Heart left ventricle (tissue), 16 donors: ENCODE results near the gene EDC4. TPM values are rescaled to one million over a fixed set of nuclear protein-coding genes. Genes with fewer than 3 reads are reported as not detected.

Experiments used
- ATAC-seq, 4 donors: fragments of 200-7000 bp; cut with Tn5 transposase; one replicate each; pipeline ENCODE4 v1.9.1; 2020 to 2022; ENCODE audit warnings: moderate library complexity in 4 of 4, mild to moderate bottlenecking in 3 of 4, moderate number of reproducible peaks in 1 of 4
- DNase-seq, 5 donors: peaks; one replicate each; pipeline ENCODE4 v3.0.0-alpha.2; 2020
- H3K27ac ChIP-seq, 12 donors: fragments of 200-600 bp; sonication (generic) in 4 of 12; one replicate each; pipeline versions ENCODE4 v1.5.0 to v1.8.0; 2016 to 2022; ENCODE audit warnings: mild to moderate bottlenecking in 2 of 12
- H3K27me3 ChIP-seq, 9 donors: fragments of 200-600 bp; sonication (generic) in 2 of 9; one replicate each; pipeline versions ENCODE4 v1.5.1 to v1.8.0; 2016 to 2022; ENCODE audit warnings: mild to moderate bottlenecking in 3 of 9
- H3K36me3 ChIP-seq, 9 donors: fragments of 200-600 bp; sonication (generic) in 2 of 9; one replicate each; pipeline versions ENCODE4 v1.5.0 to v1.8.0; 2018 to 2022; ENCODE audit warnings: mild to moderate bottlenecking in 2 of 9
- H3K4me1 ChIP-seq, 12 donors: fragments of 200-600 bp; sonication (generic) in 4 of 12; one replicate each; pipeline versions ENCODE4 v1.5.0 to v1.8.0; 2016 to 2022; ENCODE audit warnings: mild to moderate bottlenecking in 3 of 12
- H3K4me3 ChIP-seq, 12 donors: fragments of 200-600 bp; sonication (generic) in 4 of 12; one replicate each; pipeline versions ENCODE4 v1.5.0 to v1.8.0; 2017 to 2022; ENCODE audit warnings: mild to moderate bottlenecking in 9 of 12, moderate library complexity in 4 of 12
- H3K9me3 ChIP-seq, 12 donors: fragments of 200-600 bp; sonication (generic) in 4 of 12; one replicate each; pipeline versions ENCODE4 v1.5.0 to v1.8.0; 2016 to 2022; ENCODE audit warnings: mild to moderate bottlenecking in 1 of 12
- POLR2A ChIP-seq, 2 donors: fragments of 450-650 bp; IDR thresholded peaks; one replicate each; pipeline ENCODE4 v1.6.1; 2017; ENCODE audit warnings: antibody characterized with exemption in 2 of 2, mild to moderate bottlenecking in 2 of 2, moderate library complexity in 2 of 2
- WGBS, 4 donors: extraction: QIAGEN DNeasy Blood & Tissue Kit in 2 of 4; methylation state at CpG; one replicate each; pipeline versions ENCODE4 v1.1.5 to v1.1.7; 2013 to 2018; 5-methylcytosine and 5-hydroxymethylcytosine counted together
- intact Hi-C, 10 donors: fragments of 100-400 bp; cut with DNase I; formaldehyde crosslinking; loops; one replicate each; pipeline versions ENCODE4 v1.11.1 to v1.14.2; 2022
- polyA plus RNA-seq, 2 donors: library from polyadenylated mRNA; stranded (reverse); fragments of 200-250 nt; gene quantifications; one replicate each; pipeline ENCODE4 v1.2.3, GENCODE V29; 2013
- total RNA-seq, 9 donors: library from RNA; depleted of rRNA in 2 of 9; stranded (reverse); fragments of >200 nt in 2 of 9; fragmentation: NEBNext Ultra II Directional in 3 of 9; extraction: Animal tissue kit (Norgen Biotek cat#: 25700) in 3 of 9; gene quantifications; one replicate each; pipeline versions ENCODE4 v1.1.0 to v1.2.4, GENCODE V29; 2016 to 2023
- TF ChIP-seq, protein P1 (sequence below), 12 donors: fragments of 200-600 bp; sonication (generic) in 4 of 12; IDR thresholded peaks; one replicate each; pipeline versions ENCODE4 v1.5.0 to v1.8.0; 2018 to 2022; ENCODE audit warnings: antibody characterized with exemption in 12 of 12, mild to moderate bottlenecking in 5 of 12
- donor health status: ischemic (EF 13 %, LVEDD 7.1; RV severe dilation, severe dysfunction).
- donor health status: healthy with polysubstance abuse.
- donor health status: DM: no; HTN: yes; CAD: no.
- donor health status: DM: no; HTN: no; CAD: no.
- donor health status: ischemic (EF 25% LVEDD 6.9; RV normal size, moderate dysfunction).
- donor health status: ischemic (EF 25% LVEDD 5.7; RV mildly dilated, moderate dysfunction).
- donor health status: healthy.
- donor health status: DM: yes; HTN: yes; CAD: no.
- donor health status: ischemic (EF 35%, LVEDD 5.7; RV mildly dilated, moderate dysfunction).
- donor health status: nonischemic (EF 11% LVEDD 7.7; RV severe dilation, severe dysfunction).
- donor health status: DM: yes; HTN: yes; CAD: no.
- donor health status: PGD.
- donor health status: ischemic (EF 29% LVEDD 5.4; RV normal size, mild dysfunction).
- donor health status: nonischemic (EF 23%, LVEDD 6.1; RV moderate dilation, normal function).

The EDC4 gene
- total and polyA plus RNA-seq, 11 donors, result 26.2 to 42.5 (median 32.0) TPM

DNA sequence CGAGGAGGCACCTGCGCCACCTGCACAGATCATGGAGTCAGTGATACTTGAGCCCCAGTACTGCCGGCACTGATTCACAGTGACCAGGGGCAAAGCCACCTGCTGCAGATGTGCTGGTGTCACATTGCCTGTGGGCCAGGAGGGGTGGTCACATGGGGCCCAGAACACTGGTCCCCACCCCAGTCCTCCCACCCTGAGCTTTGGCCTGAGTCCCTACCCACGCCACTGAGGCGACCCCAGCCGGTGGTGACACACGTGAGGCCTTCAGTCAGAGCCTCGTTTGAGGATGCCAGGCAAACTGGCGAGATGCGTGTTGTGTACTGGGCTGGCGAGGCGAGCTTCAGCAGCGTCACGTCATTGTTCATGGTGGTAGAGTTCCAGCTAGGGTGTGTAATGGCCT is 57.3 kb downstream of the EDC4 start:
- 93 to 98% (median 95%) methylated on average over 7 to 14 of the region's 14 CpGs for WGBS, 4 donors
- Histone ChIP-seq H3K4me3 (no peak overlapping the region), H3K36me3 (peaks cover 0 to 68% (median 39%) of the 10 kb centered on the region in 9 donors), H3K27me3 (no peaks in the 10 kb centered on the region), H3K27ac (no peak overlapping the region), H3K9me3 (no peaks in the 10 kb centered on the region), H3K4me1 (peaks cover 0 to 40% (median 25%) of the 10 kb centered on the region in 12 donors)
- no peak for ATAC-seq
- no peak for TF ChIP-seq POLR2A (IDR thresholded peaks at IDR 0.05)
- TF ChIP-seq, protein P1, sequence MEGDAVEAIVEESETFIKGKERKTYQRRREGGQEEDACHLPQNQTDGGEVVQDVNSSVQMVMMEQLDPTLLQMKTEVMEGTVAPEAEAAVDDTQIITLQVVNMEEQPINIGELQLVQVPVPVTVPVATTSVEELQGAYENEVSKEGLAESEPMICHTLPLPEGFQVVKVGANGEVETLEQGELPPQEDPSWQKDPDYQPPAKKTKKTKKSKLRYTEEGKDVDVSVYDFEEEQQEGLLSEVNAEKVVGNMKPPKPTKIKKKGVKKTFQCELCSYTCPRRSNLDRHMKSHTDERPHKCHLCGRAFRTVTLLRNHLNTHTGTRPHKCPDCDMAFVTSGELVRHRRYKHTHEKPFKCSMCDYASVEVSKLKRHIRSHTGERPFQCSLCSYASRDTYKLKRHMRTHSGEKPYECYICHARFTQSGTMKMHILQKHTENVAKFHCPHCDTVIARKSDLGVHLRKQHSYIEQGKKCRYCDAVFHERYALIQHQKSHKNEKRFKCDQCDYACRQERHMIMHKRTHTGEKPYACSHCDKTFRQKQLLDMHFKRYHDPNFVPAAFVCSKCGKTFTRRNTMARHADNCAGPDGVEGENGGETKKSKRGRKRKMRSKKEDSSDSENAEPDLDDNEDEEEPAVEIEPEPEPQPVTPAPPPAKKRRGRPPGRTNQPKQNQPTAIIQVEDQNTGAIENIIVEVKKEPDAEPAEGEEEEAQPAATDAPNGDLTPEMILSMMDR (IDR thresholded peaks at IDR 0.05), result no peak
- intact Hi-C loops, result loop anchor here in 4 of 10 donors (5.0 to 10.0 kb wide), 3 partner anchors 105 to 405 kb away; partner anchors contain the start of gene RIPOR1 (in 2 of the 4)
- no peak for DNase-seq

DNA sequence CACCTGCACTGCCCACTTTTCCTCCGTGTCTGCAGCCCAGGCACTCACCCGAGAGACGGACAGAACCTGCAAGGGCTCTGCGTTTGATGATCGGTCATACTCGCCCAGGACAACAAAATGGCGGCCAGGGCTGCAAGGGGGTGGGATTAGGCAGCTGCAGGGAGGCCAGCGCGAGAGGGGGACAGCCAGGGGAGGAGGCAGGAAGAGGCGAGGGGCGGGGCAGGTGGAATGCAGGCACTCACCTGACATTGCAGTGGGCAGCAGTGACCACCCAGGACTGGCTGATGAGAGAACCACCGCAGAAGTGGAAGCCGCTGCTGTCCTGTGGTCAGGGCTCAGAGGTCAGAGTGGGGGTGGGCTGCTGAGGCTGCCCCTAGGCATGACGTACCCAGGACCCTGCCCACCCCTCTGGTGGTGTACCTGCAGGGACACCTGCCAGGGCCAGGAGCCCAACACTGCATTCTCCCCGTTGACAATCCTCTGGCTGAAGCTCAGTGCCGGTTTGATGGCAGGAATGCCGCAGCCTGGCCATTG is 57.9 kb downstream of the EDC4 start:
- Histone ChIP-seq H3K4me3 (no peak overlapping the region), H3K9me3 (no peaks in the 10 kb centered on the region), H3K27me3 (no peaks in the 10 kb centered on the region), H3K4me1 (peaks cover 0 to 38% (median 23%) of the 10 kb centered on the region in 12 donors), H3K36me3 (peaks cover 0 to 70% (median 39%) of the 10 kb centered on the region in 9 donors), H3K27ac (no peak overlapping the region)
- intact Hi-C loops, result loop anchor here in 4 of 10 donors (5.0 to 10.0 kb wide), 3 partner anchors 104 to 406 kb away; partner anchors contain the start of gene RIPOR1 (in 2 of the 4)
- no peak for DNase-seq
- no peak for ATAC-seq
- WGBS, 4 donors, result 95 to 98% (median 96%) methylated on average over 15 to 17 of the region's 17 CpGs
- no peak for TF ChIP-seq POLR2A (IDR thresholded peaks at IDR 0.05)
- TF ChIP-seq, protein P1 (IDR thresholded peaks at IDR 0.05), result no peak

Other genes with a start within 250 kb of the EDC4 start
- gene CARMIL2, start 227.9 kb upstream of the EDC4 start, total RNA-seq, result 1 to 10 TPM in 3 of 9 donors, under 1 TPM in 4, not detected in 2; 0.27 to 1.7 (median 0.60) TPM
- gene CARMIL2, start 227.9 kb upstream of the EDC4 start, polyA plus RNA-seq, result under 1 TPM; 0.21 to 0.30 TPM
- gene ACD, start 212.8 kb upstream of the EDC4 start, total RNA-seq, result 10 to 100 TPM in 4 of 9 donors, 1 to 10 TPM in 5; 6.2 to 19.9 (median 9.5) TPM
- gene ACD, start 212.8 kb upstream of the EDC4 start, polyA plus RNA-seq, result 10 to 100 TPM in 1 of 2 donors, 1 to 10 TPM in 1; 7.8 to 15.6 TPM
- 1 to 10 TPM; 1.7 to 5.6 (median 2.9) TPM for gene PARD6A, start 212.1 kb upstream of the EDC4 start, total RNA-seq
- 1 to 10 TPM; 2.7 to 7.0 TPM for gene PARD6A, start 212.1 kb upstream of the EDC4 start, polyA plus RNA-seq
- 10 to 100 TPM in 4 of 9 donors, 1 to 10 TPM in 5; 7.6 to 15.6 (median 8.6) TPM for gene ENKD1, start 206.3 kb upstream of the EDC4 start, total RNA-seq
- gene ENKD1, start 206.3 kb upstream of the EDC4 start, polyA plus RNA-seq, result 10 to 100 TPM; 11.8 to 26.9 TPM
- gene C16orf86, start 206.2 kb upstream of the EDC4 start, total RNA-seq, result 10 to 100 TPM in 1 of 9 donors, 1 to 10 TPM in 8; 3.5 to 11.6 (median 4.3) TPM
- gene C16orf86, start 206.2 kb upstream of the EDC4 start, polyA plus RNA-seq, result 1 to 10 TPM; 2.1 to 4.4 TPM
- gene GFOD2, start 153.7 kb upstream of the EDC4 start, total RNA-seq, result 10 to 100 TPM in 3 of 9 donors, 1 to 10 TPM in 6; 6.5 to 11.7 (median 9.8) TPM
- 10 to 100 TPM in 1 of 2 donors, 1 to 10 TPM in 1; 8.2 to 15.4 TPM for gene GFOD2, start 153.7 kb upstream of the EDC4 start, polyA plus RNA-seq
- 10 to 100 TPM in 6 of 9 donors, 1 to 10 TPM in 3; 7.1 to 19.7 (median 12.3) TPM for gene RANBP10, start 66.5 kb upstream of the EDC4 start, total RNA-seq
- 10 to 100 TPM in 1 of 2 donors, 1 to 10 TPM in 1; 5.6 to 11.2 TPM for gene RANBP10, start 66.5 kb upstream of the EDC4 start, polyA plus RNA-seq
- under 1 TPM in 8 of 9 donors, not detected in 1; 0.16 to 0.93 (median 0.46) TPM for gene TSNAXIP1, start 66.2 kb upstream of the EDC4 start, total RNA-seq
- under 1 TPM; 0.67 to 0.76 TPM for gene TSNAXIP1, start 66.2 kb upstream of the EDC4 start, polyA plus RNA-seq
- 10 to 100 TPM; 24.9 to 87.5 (median 31.4) TPM for gene THAP11, start 30.7 kb upstream of the EDC4 start, total RNA-seq
- gene THAP11, start 30.7 kb upstream of the EDC4 start, polyA plus RNA-seq, result 10 to 100 TPM; 10.6 to 26.3 TPM
- gene NUTF2, start 26.1 kb upstream of the EDC4 start, total RNA-seq, result 100 to 1,000 TPM in 2 of 9 donors, 10 to 100 TPM in 7; 66.5 to 145 (median 90.9) TPM
- gene NUTF2, start 26.1 kb upstream of the EDC4 start, polyA plus RNA-seq, result 100 to 1,000 TPM; 179 to 191 TPM
- gene CENPT, start 25.4 kb upstream of the EDC4 start, total RNA-seq, result 10 to 100 TPM; 14.4 to 31.2 (median 20.1) TPM
- 10 to 100 TPM; 25.7 to 28.0 TPM for gene CENPT, start 25.4 kb upstream of the EDC4 start, polyA plus RNA-seq
- 1 to 10 TPM in 4 of 9 donors, under 1 TPM in 2, not detected in 3; 0.78 to 5.8 (median 1.7) TPM for gene NRN1L, start 11.8 kb downstream of the EDC4 start, total RNA-seq
- gene NRN1L, start 11.8 kb downstream of the EDC4 start, polyA plus RNA-seq, result 1 to 10 TPM; 1.7 to 1.8 TPM
- 10 to 100 TPM; 17.1 to 31.3 (median 21.6) TPM for gene PSKH1, start 20.2 kb downstream of the EDC4 start, total RNA-seq
- gene PSKH1, start 20.2 kb downstream of the EDC4 start, polyA plus RNA-seq, result 10 to 100 TPM; 16.3 to 36.9 TPM
- 1 to 10 TPM in 3 of 9 donors, under 1 TPM in 5, not detected in 1; 0.23 to 2.1 (median 0.74) TPM for gene CTRL, start 58.8 kb downstream of the EDC4 start, total RNA-seq
- under 1 TPM; 0.61 to 0.90 TPM for gene CTRL, start 58.8 kb downstream of the EDC4 start, polyA plus RNA-seq
- 100 to 1,000 TPM in 1 of 9 donors, 10 to 100 TPM in 8; 39.4 to 182 (median 60.5) TPM for gene PSMB10, start 63.8 kb downstream of the EDC4 start, total RNA-seq
- gene PSMB10, start 63.8 kb downstream of the EDC4 start, polyA plus RNA-seq, result 100 to 1,000 TPM in 1 of 2 donors, 10 to 100 TPM in 1; 56.9 to 118 TPM
- 10 to 100 TPM in 7 of 9 donors, 1 to 10 TPM in 2; 9.7 to 24.1 (median 18.2) TPM for gene LCAT, start 71.1 kb downstream of the EDC4 start, total RNA-seq
- gene LCAT, start 71.1 kb downstream of the EDC4 start, polyA plus RNA-seq, result 10 to 100 TPM; 10.9 to 31.7 TPM
- 10 to 100 TPM; 64.6 to 92.2 (median 86.8) TPM for gene SLC12A4, start 95.6 kb downstream of the EDC4 start, total RNA-seq
- gene SLC12A4, start 95.6 kb downstream of the EDC4 start, polyA plus RNA-seq, result 10 to 100 TPM; 65.3 to 81.5 TPM
- gene DPEP3, start 107.4 kb downstream of the EDC4 start, total RNA-seq, result under 1 TPM in 2 of 9 donors, not detected in 7; 0.13 to 0.16 TPM
- gene DPEP3, start 107.4 kb downstream of the EDC4 start, polyA plus RNA-seq, result not detected
- gene DPEP2, start 126.4 kb downstream of the EDC4 start, total RNA-seq, result 1 to 10 TPM in 5 of 9 donors, under 1 TPM in 4; 0.42 to 9.8 (median 1.2) TPM
- gene DPEP2, start 126.4 kb downstream of the EDC4 start, polyA plus RNA-seq, result 1 to 10 TPM; 1.1 to 1.2 TPM
- gene DPEP2NB, start 142.9 kb downstream of the EDC4 start, total RNA-seq, result not detected
- gene DPEP2NB, start 142.9 kb downstream of the EDC4 start, polyA plus RNA-seq, result not detected
- gene DDX28, start 150.2 kb downstream of the EDC4 start, total RNA-seq, result 10 to 100 TPM in 2 of 9 donors, 1 to 10 TPM in 7; 4.4 to 11.9 (median 8.8) TPM
- 10 to 100 TPM in 1 of 2 donors, 1 to 10 TPM in 1; 8.3 to 10.7 TPM for gene DDX28, start 150.2 kb downstream of the EDC4 start, polyA plus RNA-seq
- 10 to 100 TPM in 1 of 9 donors, 1 to 10 TPM in 8; 3.8 to 11.5 (median 7.2) TPM for gene DUS2, start 150.2 kb downstream of the EDC4 start, total RNA-seq
- 10 to 100 TPM in 1 of 2 donors, 1 to 10 TPM in 1; 4.5 to 10.4 TPM for gene DUS2, start 150.2 kb downstream of the EDC4 start, polyA plus RNA-seq
- gene NFATC3, start 212.3 kb downstream of the EDC4 start, total RNA-seq, result 10 to 100 TPM; 20.6 to 35.1 (median 28.8) TPM
- 10 to 100 TPM in 1 of 2 donors, 1 to 10 TPM in 1; 5.9 to 12.1 TPM for gene NFATC3, start 212.3 kb downstream of the EDC4 start, polyA plus RNA-seq